Measurements from ENCODE around the gene ZNF235.
"Not testable (repeated sequence)": the region's sequence is repeated elsewhere in the genome, so short reads cannot be mapped to it uniquely, and the experiment has no call there.

Gene ZNF235

GRCh38 chr19:44255705-44256411 lies 49.0 kb downstream of the ZNF235 start:
- DNase-seq = no peak

GRCh38 chr19:44254496-44254895 lies 50.3 kb downstream of the ZNF235 start:
- no peak for DNase-seq

GRCh38 chr19:44253392-44253791 lies 51.4 kb downstream of the ZNF235 start:
- not testable (repeated sequence) for DNase-seq

GRCh38 chr19:44252332-44252731 lies 52.5 kb downstream of the ZNF235 start:
- DNase-seq = not testable (repeated sequence)

- no peak for DNase-seq
These were observed 68.4 kb downstream of the ZNF235 start for GRCh38 chr19:44236384-44236783.

Measured in activated effector memory CD4-positive, alpha-beta T cell treated with Interleukin-2 at 50 U/mL for 16 hours (primary cell).